ENCODE measurements around the gene SLC7A8. TPM values are rescaled to one million over a fixed set of nuclear protein-coding genes. Genes with fewer than 3 reads are reported as not detected.

SLC7A8 gene
- polyA plus RNA-seq, 1 donor: 2.9 TPM

- DNase-seq (ENCODE audit: low read depth): no peak
Observed at GRCh38 chr14:23130871-23131270, 52.6 kb downstream of the SLC7A8 start.

GRCh38 chr14:23129759-23130316, 53.6 kb downstream of the SLC7A8 start:
- no peak for DNase-seq (ENCODE audit: low read depth)

GRCh38 chr14:23128969-23129758, 54.3 kb downstream of the SLC7A8 start:
- no peak for DNase-seq (ENCODE audit: low read depth)

GRCh38 chr14:23127861-23128260, 55.6 kb downstream of the SLC7A8 start:
- no peak for DNase-seq (ENCODE audit: low read depth)

GRCh38 chr14:23126548-23127278, 56.7 kb downstream of the SLC7A8 start:
- DNase-seq (ENCODE audit: low read depth): no peak

- no peak for DNase-seq (ENCODE audit: low read depth)
Observed at GRCh38 chr14:23125933-23126524, 57.4 kb downstream of the SLC7A8 start.

- DNase-seq (ENCODE audit: low read depth): no peak
Observed at GRCh38 chr14:23125011-23125410, 58.4 kb downstream of the SLC7A8 start.

- DNase-seq (ENCODE audit: low read depth): no peak
Observed at GRCh38 chr14:23124337-23124954, 59.0 kb downstream of the SLC7A8 start.

GRCh38 chr14:23123419-23123818, 60.0 kb downstream of the SLC7A8 start:
- DNase-seq (ENCODE audit: low read depth): no peak

GRCh38 chr14:23122086-23122485, 61.4 kb downstream of the SLC7A8 start:
- no peak for DNase-seq (ENCODE audit: low read depth)

- no peak for DNase-seq (ENCODE audit: low read depth)
Observed at GRCh38 chr14:23121361-23121771, 62.1 kb downstream of the SLC7A8 start.

GRCh38 chr14:23120541-23121251, 62.8 kb downstream of the SLC7A8 start:
- DNase-seq (ENCODE audit: low read depth): peak; percentile 77

GRCh38 chr14:23119363-23120327, 63.8 kb downstream of the SLC7A8 start:
- no peak for DNase-seq (ENCODE audit: low read depth)

GRCh38 chr14:23118506-23119362, 64.7 kb downstream of the SLC7A8 start, which contains the start of gene CEBPE:
Gene CEBPE, minus strand, starts transcription at chr14:23119255. Its CDS starts 164 bp downstream, at chr14:23119091.
- no peak for DNase-seq (ENCODE audit: low read depth)

- no peak for DNase-seq (ENCODE audit: low read depth)
Observed at GRCh38 chr14:23117371-23118020, 66.0 kb downstream of the SLC7A8 start.

GRCh38 chr14:23115918-23116317, 67.5 kb downstream of the SLC7A8 start:
- no peak for DNase-seq (ENCODE audit: low read depth)

GRCh38 chr14:23115039-23115731, 68.3 kb downstream of the SLC7A8 start:
- DNase-seq (ENCODE audit: low read depth): no peak

- DNase-seq (ENCODE audit: low read depth): no peak
Observed at GRCh38 chr14:23114669-23115038, 68.8 kb downstream of the SLC7A8 start.
